ENCODE results near the gene CAMSAP2. TPM values are rescaled to one million over a fixed set of nuclear protein-coding genes. Genes with fewer than 3 reads are reported as not detected.

The CAMSAP2 gene
- polyA plus RNA-seq, 2 of the 4 experiments (the other 2 are of a cell fraction), result 17.3 to 28.5 TPM

GRCh38 chr1:200762089-200762488 is 23.4 kb downstream of the CAMSAP2 start:
- Histone ChIP-seq H3K9me3 (no peaks in the 10 kb centered on the region), H3K4me1 (no peaks in the 10 kb centered on the region), H3K4me3 (no peak overlapping the region), H3K4me2 (no peak overlapping the region), H3K27ac (no peak overlapping the region)
- FAIRE-seq, result no peak
- TF ChIP-seq ATOH8 (CRISPR knock-in tag; IDR thresholded peaks at IDR 0.05; ENCODE audit: low read depth), result no peak
- no peak for TF ChIP-seq CEBPB (IDR thresholded peaks at IDR 0.05)
- TF ChIP-seq RARB (CRISPR knock-in tag; IDR thresholded peaks at IDR 0.05), result no peak
- TF ChIP-seq HEYL (CRISPR knock-in tag; IDR thresholded peaks at IDR 0.05), result no peak
- TF ChIP-seq ZC3H11A (IDR thresholded peaks at IDR 0.05), result no peak
- TF ChIP-seq HOXB13 (CRISPR knock-in tag; IDR thresholded peaks at IDR 0.05; ENCODE audit: low read depth), result no peak
- TF ChIP-seq ESRRA (IDR thresholded peaks at IDR 0.05; ENCODE audit: borderline replicate concordance, low read length), result no peak
- TF ChIP-seq JUN (IDR thresholded peaks at IDR 0.05), result no peak
- no peak for TF ChIP-seq RNF2 (IDR thresholded peaks at IDR 0.05; ENCODE audit: borderline replicate concordance, low read depth)
- TF ChIP-seq FOSB (CRISPR knock-in tag; IDR thresholded peaks at IDR 0.05), result no peak
- no peak for TF ChIP-seq MAX (IDR thresholded peaks at IDR 0.05)
- no peak for TF ChIP-seq POLR2A (IDR thresholded peaks at IDR 0.05; ENCODE audit: low read length)
- TF ChIP-seq CBX8 (IDR thresholded peaks at IDR 0.05), result no peak
- no peak for TF ChIP-seq HOXB5 (CRISPR knock-in tag; IDR thresholded peaks at IDR 0.05)
- TF ChIP-seq CHD4 (IDR thresholded peaks at IDR 0.05; ENCODE audit: borderline replicate concordance), result no peak
- no peak for TF ChIP-seq TP53 (CRISPR knock-in tag; IDR thresholded peaks at IDR 0.05)
- TF ChIP-seq E2F6 (IDR thresholded peaks at IDR 0.05; ENCODE audit: borderline replicate concordance, low read depth), result no peak
- no peak for DNase-seq (ENCODE audit: low read depth in 1 of 2, low spot score in 1 of 2)
- ATAC-seq, result no peak
- CTCF ChIA-PET, result interaction anchor here (0.6 to 0.8 kb wide), 3 partner anchors 15 to 140 kb away, joined by 3 read pairs; no protein-coding TSS in a partner anchor
- POLR2A ChIA-PET, result interaction anchor here (0.8 kb wide), 1 partner anchor 23 kb away, joined by 3 read pairs; the partner anchor contains the start of gene CAMSAP2

GRCh38 chr1:200767321-200767720 is 28.6 kb downstream of the CAMSAP2 start:
- ATAC-seq (no peak), FAIRE-seq (no peak), DNase-seq (ENCODE audit: low read depth in 1 of 2, low spot score in 1 of 2) (no peak)
- no peaks in the 10 kb centered on the region for H3K9me3 ChIP-seq
- H3K4me3 ChIP-seq, result no peak overlapping the region
- peaks cover 5% of the 10 kb centered on the region; the same call in 1 of the 3 replicates for H3K4me1 ChIP-seq
- ChIA-PET POLR2A (no interaction called here), CTCF (interaction anchor here (0.6 to 1.4 kb wide), 3 partner anchors 19 to 209 kb away, joined by 3 to 4 read pairs (median 4); no protein-coding TSS in a partner anchor)
- TF ChIP-seq TP53 (CRISPR knock-in tag; IDR thresholded peaks at IDR 0.05), result no peak
- no peak for TF ChIP-seq HMGXB4 (CRISPR knock-in tag; IDR thresholded peaks at IDR 0.05; ENCODE audit: borderline replicate concordance)
- TF ChIP-seq ELK1 (IDR thresholded peaks at IDR 0.05; ENCODE audit: low read depth, low read length), result no peak
- TF ChIP-seq ZC3H11A (IDR thresholded peaks at IDR 0.05), result no peak
- TF ChIP-seq RCOR1 (IDR thresholded peaks at IDR 0.05; ENCODE audit: low read depth, low read length), result no peak
- no peak for TF ChIP-seq HOXB5 (CRISPR knock-in tag; IDR thresholded peaks at IDR 0.05)
- TF ChIP-seq MAFK (IDR thresholded peaks at IDR 0.05; ENCODE audit: partially characterized antibody), result no peak
- TF ChIP-seq BHLHE40 (IDR thresholded peaks at IDR 0.05; ENCODE audit: low read depth, low read length), result no peak
- TF ChIP-seq EHF (CRISPR knock-in tag; IDR thresholded peaks at IDR 0.05), result no peak
- no peak for TF ChIP-seq KDM5A (IDR thresholded peaks at IDR 0.05)
- TF ChIP-seq NR3C1 (IDR thresholded peaks at IDR 0.05), result no peak
- TF ChIP-seq TFCP2L1 (CRISPR knock-in tag; IDR thresholded peaks at IDR 0.05), result no peak
- no peak for TF ChIP-seq BCL3 (IDR thresholded peaks at IDR 0.05)
- TF ChIP-seq CHD4 (IDR thresholded peaks at IDR 0.05; ENCODE audit: borderline replicate concordance), result no peak
- no peak overlapping the region for H3K4me2 ChIP-seq
- no peak overlapping the region for H3K27ac ChIP-seq

All from A549 (cell line).